Right lobe of liver (tissue), 6 donors: ENCODE data around the gene GIMD1. TPM values are rescaled to one million over a fixed set of nuclear protein-coding genes. Genes with fewer than 3 reads are reported as not detected.
A peak's percentile ranks its signal among the peaks of the same experiment; 100 is the strongest.

Source experiments
- ATAC-seq, 4 donors: fragments of 200-7000 bp; cut with Tn5 transposase; one replicate each; pipeline ENCODE4 v1.9.1; 2020; ENCODE audit warnings: mild to moderate bottlenecking in 4 of 4, moderate library complexity in 4 of 4
- DNase-seq, 3 donors: peaks; one replicate each; pipeline ENCODE4 v3.0.0-alpha.2; 2020
- H3K27ac ChIP-seq, 3 donors: fragments of 200-600 bp; one replicate each; pipeline ENCODE4 v1.8.0; 2022
- H3K27me3 ChIP-seq, 2 donors: fragments of 200-600 bp; one replicate each; pipeline ENCODE4 v1.8.0; 2022
- H3K36me3 ChIP-seq, 4 donors: fragments of 200-600 bp; sonication (generic) in 1 of 4; one replicate each; pipeline versions ENCODE4 v1.5.1 to v1.8.0; 2017 to 2022; ENCODE audit warnings: control low read depth in 1 of 4
- H3K4me1 ChIP-seq, 4 donors: fragments of 200-600 bp; sonication (generic) in 1 of 4; one replicate each; pipeline versions ENCODE4 v1.5.1 to v1.8.0; 2017 to 2022; ENCODE audit warnings: control low read depth in 1 of 4
- H3K4me3 ChIP-seq, 3 donors: fragments of 200-600 bp; one replicate each; pipeline ENCODE4 v1.8.0; 2022
- H3K9me3 ChIP-seq, 4 donors: fragments of 200-600 bp; sonication (generic) in 1 of 4; one replicate each; pipeline versions ENCODE4 v1.5.1 to v1.8.0; 2017 to 2022; ENCODE audit warnings: control low read depth in 1 of 4
- CTCF ChIP-seq, 4 donors: fragments of 200-600 bp in 3 of 4; fragments of 450-650 bp in 1 of 4; IDR thresholded peaks; one replicate each; pipeline versions ENCODE4 v1.5.1 to v1.8.0; 2016 to 2022; ENCODE audit warnings: antibody characterized with exemption in 4 of 4, mild to moderate bottlenecking in 2 of 4
- POLR2A ChIP-seq: fragments of 450-650 bp; IDR thresholded peaks from one replicate; pipeline ENCODE4 v1.6.1; 2017; ENCODE audit warnings: antibody characterized with exemption, mild to moderate bottlenecking
- WGBS: methylation state at CpG from one replicate; pipeline ENCODE4 v1.1.6; 2018; ENCODE audit warnings: low coverage, low lambda C conversion rate; ENCODE audit not compliant: insufficient coverage; ENCODE audit errors: missing lambda C conversion rate; 5-methylcytosine and 5-hydroxymethylcytosine counted together
- intact Hi-C, 2 donors: fragments of 100-400 bp; cut with DNase I; formaldehyde crosslinking; loops; one replicate each; pipeline versions ENCODE4 v1.11.2 to v1.14.1; 2022
- total RNA-seq, 6 experiments: library from RNA; depleted of rRNA in 2 of 6; stranded (reverse); fragments of >200 nt in 2 of 6; fragmentation: NEBNext Ultra II Directional in 3 of 6; extraction: Animal tissue kit (Norgen Biotek cat#: 25700) in 3 of 6; gene quantifications; one replicate each; pipeline versions ENCODE4 v1.1.0 to v1.2.4, GENCODE V29; 2016 to 2023
- donor health status: DM: no; HTN: yes; CAD: no.
- donor health status: DM: no; HTN: no; CAD: no.
- donor health status: DM: no; HTN: no; CAD: no.
- donor health status: DM: no; HTN: yes; CAD: no.
- donor health status: DM: no; HTN: yes; CAD: no.

GIMD1 gene
- total RNA-seq, 6 experiments from 2014 or later = not detected

- H3K27ac ChIP-seq = no peak overlapping the region
- H3K36me3 ChIP-seq = no peaks in the 10 kb centered on the region
- ATAC-seq (no peak), DNase-seq (no peak)
- H3K4me1 ChIP-seq = no peaks in the 10 kb centered on the region
- no peaks in the 10 kb centered on the region for H3K9me3 ChIP-seq
- H3K27me3 ChIP-seq = peaks cover 0 to 2% of the 10 kb centered on the region in 2 donors
- H3K4me3 ChIP-seq = no peak overlapping the region
- intact Hi-C loops = no loop called here
- TF ChIP-seq POLR2A = no peak
- TF ChIP-seq CTCF (IDR thresholded peaks at IDR 0.05) = no peak
Observed at GRCh38 chr4:106371161-106371560, 2.6 kb upstream of the GIMD1 start.

GRCh38 chr4:106370214-106370613 lies 1.6 kb upstream of the GIMD1 start:
- DNase-seq (no peak), ATAC-seq (no peak)
- no peaks in the 10 kb centered on the region for H3K36me3 ChIP-seq
- H3K9me3 ChIP-seq = no peaks in the 10 kb centered on the region
- TF ChIP-seq CTCF (IDR thresholded peaks at IDR 0.05) = no peak
- TF ChIP-seq POLR2A = no peak
- H3K27me3 ChIP-seq = peaks cover 0 to 2% of the 10 kb centered on the region in 2 donors
- no peaks in the 10 kb centered on the region for H3K4me1 ChIP-seq
- H3K4me3 ChIP-seq = no peak overlapping the region
- intact Hi-C loops = no loop called here
- 24% methylated on average over 2 of the region's 2 CpGs for WGBS
- H3K27ac ChIP-seq = no peak overlapping the region

- 25% methylated on average over 6 of the region's 6 CpGs for WGBS
- Histone ChIP-seq H3K27ac (no peak overlapping the region), H3K4me3 (no peak overlapping the region), H3K9me3 (no peaks in the 10 kb centered on the region), H3K27me3 (peaks cover 0 to 2% of the 10 kb centered on the region in 2 donors), H3K4me1 (no peaks in the 10 kb centered on the region), H3K36me3 (no peaks in the 10 kb centered on the region)
- DNase-seq (no peak), ATAC-seq (peak; percentile 49 to 65 (median 61))
- intact Hi-C loops = no loop called here
- TF ChIP-seq POLR2A (no peak), CTCF (IDR thresholded peaks at IDR 0.05) (peak; percentile 41 to 62 (median 56))
Observed at GRCh38 chr4:106369456-106370060, 980 bp upstream of the GIMD1 start.

- ATAC-seq (no peak), DNase-seq (no peak)
- intact Hi-C loops = no loop called here
- no peaks in the 10 kb centered on the region for H3K36me3 ChIP-seq
- H3K27me3 ChIP-seq = peaks cover 0 to 2% of the 10 kb centered on the region in 2 donors
- H3K9me3 ChIP-seq = no peaks in the 10 kb centered on the region
- TF ChIP-seq POLR2A (no peak), CTCF (IDR thresholded peaks at IDR 0.05) (no peak)
- no peak overlapping the region for H3K27ac ChIP-seq
- H3K4me1 ChIP-seq = no peaks in the 10 kb centered on the region
- 55% methylated on average over 2 of the region's 5 CpGs for WGBS
- H3K4me3 ChIP-seq = no peak overlapping the region
Observed at GRCh38 chr4:106367072-106367471, 1.5 kb downstream of the GIMD1 start.

- no peaks in the 10 kb centered on the region for H3K4me1 ChIP-seq
- no peak overlapping the region for H3K27ac ChIP-seq
- no peaks in the 10 kb centered on the region for H3K9me3 ChIP-seq
- H3K36me3 ChIP-seq = no peaks in the 10 kb centered on the region
- H3K4me3 ChIP-seq = no peak overlapping the region
- H3K27me3 ChIP-seq = peaks cover 0 to 2% of the 10 kb centered on the region in 2 donors
- ATAC-seq (no peak), DNase-seq (no peak)
- TF ChIP-seq CTCF (IDR thresholded peaks at IDR 0.05) = no peak
- no peak for TF ChIP-seq POLR2A
- intact Hi-C loops = no loop called here
Observed at GRCh38 chr4:106366026-106366425, 2.6 kb downstream of the GIMD1 start.
